Myocyte (in vitro differentiated cells): Measurements from ENCODE around the gene PCDHA12. TPM values are rescaled to one million over a fixed set of nuclear protein-coding genes. Genes with fewer than 3 reads are reported as not detected.

Source experiments
- total RNA-seq: library from RNA; depleted of rRNA; stranded (reverse); fragments of >200 nt; gene quantifications from 2 replicates; pipeline ENCODE4 v1.2.3, GENCODE V29; 2014

PCDHA12 gene
- total RNA-seq, 1 donor from 2014 or later: 0.03 TPM

Other genes with a start within 250 kb of the PCDHA12 start
- gene CD14, start 242.1 kb upstream of the PCDHA12 start, total RNA-seq: 0.21 and 0.64 TPM in 2 replicates
- 5.3 and 8.1 TPM in 2 replicates for gene TMCO6, start 235.9 kb upstream of the PCDHA12 start, total RNA-seq
- gene NDUFA2, start 227.7 kb upstream of the PCDHA12 start, total RNA-seq: 46.7 and 51.4 TPM in 2 replicates
- 105 and 121 TPM in 2 replicates for gene IK, start 227.5 kb upstream of the PCDHA12 start, total RNA-seq
- 20.5 and 20.6 TPM in 2 replicates for gene WDR55, start 210.4 kb upstream of the PCDHA12 start, total RNA-seq
- 0.52 and 1.0 TPM in 2 replicates for gene DND1, start 201.7 kb upstream of the PCDHA12 start, total RNA-seq
- 49.4 and 52.5 TPM in 2 replicates for gene HARS1, start 183.9 kb upstream of the PCDHA12 start, total RNA-seq
- gene HARS2, start 183.9 kb upstream of the PCDHA12 start, total RNA-seq: 24.4 and 30.9 TPM in 2 replicates
- 46.7 and 61.3 TPM in 2 replicates for gene ZMAT2, start 174.9 kb upstream of the PCDHA12 start, total RNA-seq
- gene PCDHA1, start 89.2 kb upstream of the PCDHA12 start, total RNA-seq: 0.10 TPM in 1 of 2 replicates, not detected in the other
- gene PCDHA2, start 80.5 kb upstream of the PCDHA12 start, total RNA-seq: 0.36 TPM in 1 of 2 replicates, not detected in the other
- gene PCDHA3, start 74.3 kb upstream of the PCDHA12 start, total RNA-seq: 0.16 TPM in 2 replicates
- 1.2 and 1.4 TPM in 2 replicates for gene PCDHA4, start 68.2 kb upstream of the PCDHA12 start, total RNA-seq
- 0.03 and 0.05 TPM in 2 replicates for gene PCDHA5, start 53.7 kb upstream of the PCDHA12 start, total RNA-seq
- 0.11 TPM in 1 of 2 replicates, not detected in the other for gene PCDHA6, start 47.3 kb upstream of the PCDHA12 start, total RNA-seq
- gene PCDHA7, start 41.0 kb upstream of the PCDHA12 start, total RNA-seq: 0.36 and 0.48 TPM in 2 replicates
- gene PCDHA8, start 34.1 kb upstream of the PCDHA12 start, total RNA-seq: not detected in 2 replicates
- under 0.01 and 0.03 TPM in 2 replicates for gene PCDHA9, start 26.9 kb upstream of the PCDHA12 start, total RNA-seq
- 0.03 and 0.05 TPM in 2 replicates for gene PCDHA10, start 19.4 kb upstream of the PCDHA12 start, total RNA-seq
- 0.13 and 0.26 TPM in 2 replicates for gene PCDHA11, start 6.4 kb upstream of the PCDHA12 start, total RNA-seq
- gene PCDHA13, start 6.8 kb downstream of the PCDHA12 start, total RNA-seq: 0.05 TPM in 1 of 2 replicates, not detected in the other
- 0.05 and 0.10 TPM in 2 replicates for gene PCDHAC1, start 51.0 kb downstream of the PCDHA12 start, total RNA-seq
- gene PCDHAC2, start 91.2 kb downstream of the PCDHA12 start, total RNA-seq: 0.05 and 0.10 TPM in 2 replicates
- not detected in 2 replicates for gene PCDHB1, start 176.1 kb downstream of the PCDHA12 start, total RNA-seq
- gene PCDHB2, start 219.3 kb downstream of the PCDHA12 start, total RNA-seq: 20.3 and 21.5 TPM in 2 replicates
- 4.2 and 4.7 TPM in 2 replicates for gene PCDHB3, start 225.2 kb downstream of the PCDHA12 start, total RNA-seq
- 6.6 and 7.1 TPM in 2 replicates for gene PCDHB4, start 246.5 kb downstream of the PCDHA12 start, total RNA-seq